ENCODE data around the gene ARHGAP26.
"Not testable (repeated sequence)": the region's sequence is repeated elsewhere in the genome, so short reads cannot be mapped to it uniquely, and the experiment has no call there.

ARHGAP26 gene

GRCh38 chr5:142984525-142984924 is 214.3 kb downstream of the ARHGAP26 start:
- H3K9me3 ChIP-seq (ENCODE audit: control insufficient read depth in 1 of 2, low read length in 2 of 2), result no peaks in the 10 kb centered on the region
- H3K27me3 ChIP-seq (ENCODE audit: low read depth, low read length), result no peaks in the 10 kb centered on the region
- H3K4me3 ChIP-seq (ENCODE audit: low read depth in 1 of 2, low read length in 2 of 2), result no peak overlapping the region
- H3K27ac ChIP-seq (ENCODE audit: low read length), result no peak overlapping the region
- H3K36me3 ChIP-seq (ENCODE audit: control insufficient read depth in 1 of 2, insufficient read depth in 2 of 2, low read length in 2 of 2), result no peaks in the 10 kb centered on the region
- peaks cover 23 to 24% of the 10 kb centered on the region in 2 donors for H3K4me1 ChIP-seq (ENCODE audit: control insufficient read depth in 1 of 2, insufficient read depth in 2 of 2, low read length in 2 of 2)

GRCh38 chr5:142989270-142989669 is 219.1 kb downstream of the ARHGAP26 start:
- H3K27ac ChIP-seq (ENCODE audit: low read length); H3K27me3 ChIP-seq (ENCODE audit: low read depth, low read length); H3K4me3 ChIP-seq (ENCODE audit: low read depth in 1 of 2, low read length in 2 of 2); H3K9me3 ChIP-seq (ENCODE audit: control insufficient read depth in 1 of 2, low read length in 2 of 2); H3K4me1 ChIP-seq (ENCODE audit: control insufficient read depth in 1 of 2, insufficient read depth in 2 of 2, low read length in 2 of 2); H3K36me3 ChIP-seq (ENCODE audit: control insufficient read depth in 1 of 2, insufficient read depth in 2 of 2, low read length in 2 of 2): not testable (repeated sequence)

- H3K4me1 ChIP-seq (ENCODE audit: control insufficient read depth in 1 of 2, insufficient read depth in 2 of 2, low read length in 2 of 2); H3K27me3 ChIP-seq (ENCODE audit: low read depth, low read length); H3K36me3 ChIP-seq (ENCODE audit: control insufficient read depth in 1 of 2, insufficient read depth in 2 of 2, low read length in 2 of 2); H3K9me3 ChIP-seq (ENCODE audit: control insufficient read depth in 1 of 2, low read length in 2 of 2); H3K4me3 ChIP-seq (ENCODE audit: low read depth in 1 of 2, low read length in 2 of 2); H3K27ac ChIP-seq (ENCODE audit: low read length): not testable (repeated sequence)
These were observed 219.9 kb downstream of the ARHGAP26 start for GRCh38 chr5:142990073-142990472.

GRCh38 chr5:142994218-142994617 is 224.0 kb downstream of the ARHGAP26 start:
- no peaks in the 10 kb centered on the region for H3K4me1 ChIP-seq (ENCODE audit: control insufficient read depth in 1 of 2, insufficient read depth in 2 of 2, low read length in 2 of 2)
- no peaks in the 10 kb centered on the region for H3K9me3 ChIP-seq (ENCODE audit: control insufficient read depth in 1 of 2, low read length in 2 of 2)
- no peaks in the 10 kb centered on the region for H3K27me3 ChIP-seq (ENCODE audit: low read depth, low read length)
- H3K4me3 ChIP-seq (ENCODE audit: low read depth in 1 of 2, low read length in 2 of 2), result no peak overlapping the region
- H3K36me3 ChIP-seq (ENCODE audit: control insufficient read depth in 1 of 2, insufficient read depth in 2 of 2, low read length in 2 of 2), result no peaks in the 10 kb centered on the region
- no peak overlapping the region for H3K27ac ChIP-seq (ENCODE audit: low read length)

GRCh38 chr5:142995621-142996020 is 225.4 kb downstream of the ARHGAP26 start:
- H3K4me3 ChIP-seq (ENCODE audit: low read depth in 1 of 2, low read length in 2 of 2); H3K27me3 ChIP-seq (ENCODE audit: low read depth, low read length); H3K27ac ChIP-seq (ENCODE audit: low read length); H3K9me3 ChIP-seq (ENCODE audit: control insufficient read depth in 1 of 2, low read length in 2 of 2); H3K4me1 ChIP-seq (ENCODE audit: control insufficient read depth in 1 of 2, insufficient read depth in 2 of 2, low read length in 2 of 2); H3K36me3 ChIP-seq (ENCODE audit: control insufficient read depth in 1 of 2, insufficient read depth in 2 of 2, low read length in 2 of 2): not testable (repeated sequence)

- Histone ChIP-seq H3K4me3 (ENCODE audit: low read depth in 1 of 2, low read length in 2 of 2) (no peak overlapping the region), H3K27me3 (ENCODE audit: low read depth, low read length) (no peaks in the 10 kb centered on the region), H3K9me3 (ENCODE audit: control insufficient read depth in 1 of 2, low read length in 2 of 2) (no peaks in the 10 kb centered on the region), H3K4me1 (ENCODE audit: control insufficient read depth in 1 of 2, insufficient read depth in 2 of 2, low read length in 2 of 2) (peaks cover 8% of the 10 kb centered on the region in 2 donors), H3K36me3 (ENCODE audit: control insufficient read depth in 1 of 2, insufficient read depth in 2 of 2, low read length in 2 of 2) (no peaks in the 10 kb centered on the region), H3K27ac (ENCODE audit: low read length) (no peak overlapping the region)
These were observed 227.4 kb downstream of the ARHGAP26 start for GRCh38 chr5:142997591-142997990.

- no peaks in the 10 kb centered on the region for H3K27me3 ChIP-seq (ENCODE audit: low read depth, low read length)
- H3K36me3 ChIP-seq (ENCODE audit: control insufficient read depth in 1 of 2, insufficient read depth in 2 of 2, low read length in 2 of 2), result no peaks in the 10 kb centered on the region
- H3K9me3 ChIP-seq (ENCODE audit: control insufficient read depth in 1 of 2, low read length in 2 of 2), result no peaks in the 10 kb centered on the region
- peaks cover 11 to 17% of the 10 kb centered on the region in 2 donors for H3K4me1 ChIP-seq (ENCODE audit: control insufficient read depth in 1 of 2, insufficient read depth in 2 of 2, low read length in 2 of 2)
- no peak overlapping the region for H3K27ac ChIP-seq (ENCODE audit: low read length)
- no peak overlapping the region for H3K4me3 ChIP-seq (ENCODE audit: low read depth in 1 of 2, low read length in 2 of 2)
These were observed 228.3 kb downstream of the ARHGAP26 start for GRCh38 chr5:142998316-142999020.

- not testable (repeated sequence) for H3K36me3 ChIP-seq (ENCODE audit: control insufficient read depth in 1 of 2, insufficient read depth in 2 of 2, low read length in 2 of 2); H3K9me3 ChIP-seq (ENCODE audit: control insufficient read depth in 1 of 2, low read length in 2 of 2); H3K27me3 ChIP-seq (ENCODE audit: low read depth, low read length); H3K27ac ChIP-seq (ENCODE audit: low read length); H3K4me3 ChIP-seq (ENCODE audit: low read depth in 1 of 2, low read length in 2 of 2)
- peaks cover 11 to 22% of the 10 kb centered on the region in 2 donors for H3K4me1 ChIP-seq (ENCODE audit: control insufficient read depth in 1 of 2, insufficient read depth in 2 of 2, low read length in 2 of 2)
These were observed 230.4 kb downstream of the ARHGAP26 start for GRCh38 chr5:143000551-143000950.

GRCh38 chr5:143001764-143002351 is 231.7 kb downstream of the ARHGAP26 start:
- H3K27ac ChIP-seq (ENCODE audit: low read length), result peak overlapping the region; percentile 10
- H3K27me3 ChIP-seq (ENCODE audit: low read depth, low read length), result no peaks in the 10 kb centered on the region
- H3K4me3 ChIP-seq (ENCODE audit: low read depth in 1 of 2, low read length in 2 of 2), result no peak overlapping the region
- peaks cover 11 to 35% of the 10 kb centered on the region in 2 donors for H3K4me1 ChIP-seq (ENCODE audit: control insufficient read depth in 1 of 2, insufficient read depth in 2 of 2, low read length in 2 of 2)
- H3K9me3 ChIP-seq (ENCODE audit: control insufficient read depth in 1 of 2, low read length in 2 of 2), result no peaks in the 10 kb centered on the region
- no peaks in the 10 kb centered on the region for H3K36me3 ChIP-seq (ENCODE audit: control insufficient read depth in 1 of 2, insufficient read depth in 2 of 2, low read length in 2 of 2)

- Histone ChIP-seq H3K4me1 (ENCODE audit: control insufficient read depth in 1 of 2, insufficient read depth in 2 of 2, low read length in 2 of 2) (peaks cover 11 to 42% of the 10 kb centered on the region in 2 donors), H3K36me3 (ENCODE audit: control insufficient read depth in 1 of 2, insufficient read depth in 2 of 2, low read length in 2 of 2) (no peaks in the 10 kb centered on the region), H3K27me3 (ENCODE audit: low read depth, low read length) (no peaks in the 10 kb centered on the region), H3K27ac (ENCODE audit: low read length) (peak overlapping the region; percentile 70), H3K4me3 (ENCODE audit: low read depth in 1 of 2, low read length in 2 of 2) (no peak overlapping the region), H3K9me3 (ENCODE audit: control insufficient read depth in 1 of 2, low read length in 2 of 2) (no peaks in the 10 kb centered on the region)
These were observed 232.5 kb downstream of the ARHGAP26 start for GRCh38 chr5:143002459-143003327.

- Histone ChIP-seq H3K27me3 (ENCODE audit: low read depth, low read length) (no peaks in the 10 kb centered on the region), H3K4me1 (ENCODE audit: control insufficient read depth in 1 of 2, insufficient read depth in 2 of 2, low read length in 2 of 2) (peaks cover 11 to 42% of the 10 kb centered on the region in 2 donors), H3K27ac (ENCODE audit: low read length) (peak overlapping the region; percentile 70), H3K9me3 (ENCODE audit: control insufficient read depth in 1 of 2, low read length in 2 of 2) (no peaks in the 10 kb centered on the region), H3K36me3 (ENCODE audit: control insufficient read depth in 1 of 2, insufficient read depth in 2 of 2, low read length in 2 of 2) (no peaks in the 10 kb centered on the region), H3K4me3 (ENCODE audit: low read depth in 1 of 2, low read length in 2 of 2) (no peak overlapping the region)
These were observed 233.1 kb downstream of the ARHGAP26 start for GRCh38 chr5:143003328-143003636.
